SKM-1 (cell line): ENCODE measurements around the gene TMEFF1.
"Not testable (repeated sequence)": the region's sequence is repeated elsewhere in the genome, so short reads cannot be mapped to it uniquely, and the experiment has no call there.

Experiments
- DNase-seq: peaks from one replicate; lab custom pipeline; 2025; ENCODE audit not compliant: unreplicated experiment; lab: John Stamatoyannopoulos, UW

Gene TMEFF1

GRCh38 chr9:100472788-100473275 lies at the start of gene TMEFF1:
TSS of gene TMEFF1 (plus strand) at chr9:100473149. CDS start at chr9:100473545, 396 bp downstream.
- no peak for DNase-seq

DNA sequence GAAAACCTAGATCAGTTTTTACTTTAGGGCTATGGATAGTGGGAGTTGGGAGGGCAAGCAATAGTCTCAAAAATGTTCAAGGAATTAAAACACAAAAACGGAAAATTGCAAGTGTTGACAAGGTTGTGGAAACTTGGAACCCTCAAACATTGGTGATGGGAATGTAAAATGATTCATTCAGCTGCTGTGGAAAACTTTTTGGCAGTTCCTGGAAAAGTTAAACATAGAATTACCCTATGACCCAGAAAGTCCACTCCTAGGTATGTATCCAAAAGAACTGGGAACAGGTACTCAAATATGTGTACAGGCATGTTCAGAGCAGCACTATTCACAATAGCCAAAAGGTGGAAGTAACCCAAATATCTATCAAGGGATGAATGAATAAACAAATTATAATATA lies 47.2 kb upstream of the TMEFF1 start:
- DNase-seq, result no peak

GRCh38 chr9:100426189-100426529 lies 46.8 kb upstream of the TMEFF1 start:
- no peak for DNase-seq

DNA sequence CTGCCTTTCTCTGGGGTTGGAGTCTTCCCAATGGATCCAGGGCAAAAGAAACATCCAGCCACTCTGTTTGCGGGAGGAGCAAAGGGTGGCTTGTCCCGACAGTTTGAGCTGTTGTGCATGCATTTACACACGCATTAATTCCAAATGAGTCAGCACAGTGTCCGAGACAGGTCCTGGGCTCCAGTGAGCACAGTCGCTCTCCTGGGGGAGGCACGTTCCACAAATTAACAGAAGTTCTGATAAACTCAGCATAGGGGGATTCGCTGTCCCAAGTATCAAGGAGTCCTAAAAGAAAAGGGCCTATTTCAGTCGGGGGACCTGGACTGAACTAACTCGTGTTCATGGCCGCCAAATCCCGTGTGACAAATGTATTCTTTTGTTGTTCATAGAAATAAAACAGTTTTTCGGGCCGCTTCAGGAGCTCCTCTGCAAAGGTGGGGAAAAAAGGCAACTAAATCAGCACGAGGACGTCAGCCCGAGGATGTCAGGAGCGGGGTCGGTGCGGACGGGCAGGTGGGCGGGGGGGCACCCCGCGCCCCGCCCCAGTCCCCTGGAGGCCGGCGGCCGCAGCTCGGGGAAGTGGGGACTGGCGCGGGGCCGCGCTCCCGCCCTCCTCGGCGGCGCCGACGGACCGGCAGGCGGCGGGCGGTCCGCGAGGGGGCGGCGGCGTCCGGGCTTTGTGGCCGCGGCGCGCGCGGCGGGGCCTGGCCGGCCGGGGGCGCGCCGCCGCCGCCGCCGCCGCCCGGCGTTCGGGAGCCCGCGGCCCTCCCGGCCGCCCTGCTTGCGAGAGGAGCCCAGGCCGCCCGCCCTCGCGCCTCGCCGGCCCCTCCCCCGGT lies 46.2 kb upstream of the TMEFF1 start, which contains the start of gene MSANTD3:
TSS of gene MSANTD3 (plus strand) at position 614 of the 836 bp plus-strand sequence. CDS start 14,796 bp downstream, outside the sequence.
- DNase-seq, result no peak

DNA sequence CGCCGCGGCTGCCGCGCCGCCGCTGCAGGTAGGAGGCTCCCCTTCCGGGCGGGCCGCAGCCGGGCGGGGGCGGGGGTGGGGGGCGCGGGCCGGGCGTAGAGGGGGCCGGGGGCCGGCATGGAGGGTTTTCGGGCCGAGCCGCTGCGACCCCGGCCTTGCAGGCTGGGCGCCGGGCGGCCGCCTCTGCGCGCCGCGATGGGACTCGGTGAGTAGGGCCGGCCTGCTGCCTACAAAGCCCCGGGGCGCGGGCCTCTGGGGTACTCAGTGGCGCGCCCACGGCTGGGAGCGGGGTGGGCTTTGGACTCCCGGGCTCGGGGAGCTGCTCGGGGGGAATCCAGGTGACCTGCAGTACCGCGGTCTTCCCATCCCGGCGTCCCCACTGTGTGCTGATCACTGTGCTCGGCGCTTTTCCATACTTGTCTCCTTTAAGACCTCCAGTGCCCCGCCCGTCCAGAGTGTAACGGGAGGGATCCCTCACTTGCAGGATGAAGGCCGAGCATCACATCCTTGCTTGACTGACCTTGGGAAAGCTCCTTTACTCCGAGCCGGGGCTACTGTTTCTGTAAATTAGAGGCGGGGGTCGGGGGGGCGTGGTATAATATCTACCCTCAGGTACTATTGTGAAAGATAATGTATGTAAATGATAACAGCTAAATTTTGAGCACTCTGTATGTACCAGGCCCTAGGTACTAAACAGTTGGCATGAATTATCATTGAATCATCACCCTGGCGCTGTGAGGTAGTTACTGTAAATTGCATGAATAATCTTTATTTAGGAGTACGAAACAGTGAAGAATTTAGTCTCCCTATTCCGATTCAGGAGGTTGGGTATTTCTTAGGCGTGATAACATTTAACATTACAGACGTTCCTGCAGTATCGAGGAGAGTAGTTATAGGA lies 45.3 kb upstream of the TMEFF1 start:
- DNase-seq, result no peak

- no peak for DNase-seq
Observed at GRCh38 chr9:100428871-100429654, 43.9 kb upstream of the TMEFF1 start.

- DNase-seq, result no peak
Observed at GRCh38 chr9:100430286-100430940, 42.5 kb upstream of the TMEFF1 start.

GRCh38 chr9:100431886-100432285 lies 41.1 kb upstream of the TMEFF1 start:
- no peak for DNase-seq

DNA sequence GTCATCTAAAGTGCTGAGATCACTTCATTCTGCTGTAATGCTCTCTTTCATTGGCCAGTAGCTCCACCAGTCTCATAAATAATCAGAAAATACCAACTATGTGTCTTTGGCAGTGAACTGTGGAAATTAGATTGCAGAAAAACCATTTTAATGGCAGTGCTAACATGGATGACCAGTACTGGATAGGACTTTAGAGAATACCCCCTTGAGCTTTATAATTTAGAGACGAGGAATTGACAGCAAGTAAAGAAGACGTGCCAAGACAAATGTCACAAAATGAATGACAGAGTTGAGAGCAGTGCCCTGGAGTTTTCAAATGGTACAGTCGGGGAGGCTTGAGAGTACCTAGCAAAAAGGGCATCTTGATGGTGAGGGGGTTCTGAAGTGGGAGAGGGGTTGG lies 40.2 kb upstream of the TMEFF1 start:
- DNase-seq, result no peak

- DNase-seq, result no peak
Observed at GRCh38 chr9:100436571-100436970, 36.4 kb upstream of the TMEFF1 start.

GRCh38 chr9:100437860-100438805 lies 34.8 kb upstream of the TMEFF1 start:
- no peak for DNase-seq

DNA sequence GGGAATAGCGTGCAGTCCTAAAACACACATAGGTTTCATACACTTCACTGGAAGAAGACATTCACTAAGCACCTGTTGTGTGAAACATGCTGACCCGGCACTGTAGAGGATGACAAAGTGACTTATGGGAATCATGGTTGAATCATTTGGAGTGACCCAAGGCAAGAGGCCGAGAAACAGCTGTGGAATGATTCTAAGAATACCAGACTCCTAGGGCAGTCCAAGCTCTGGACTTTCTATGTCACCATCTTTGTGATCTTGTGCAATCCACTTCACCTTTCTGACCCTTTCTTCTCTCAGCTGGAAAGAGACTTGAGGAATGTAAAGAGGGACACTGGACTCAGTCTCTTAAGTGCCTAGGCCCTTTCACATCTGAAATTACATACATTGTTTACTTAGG lies 32.9 kb upstream of the TMEFF1 start:
- DNase-seq, result no peak

DNA sequence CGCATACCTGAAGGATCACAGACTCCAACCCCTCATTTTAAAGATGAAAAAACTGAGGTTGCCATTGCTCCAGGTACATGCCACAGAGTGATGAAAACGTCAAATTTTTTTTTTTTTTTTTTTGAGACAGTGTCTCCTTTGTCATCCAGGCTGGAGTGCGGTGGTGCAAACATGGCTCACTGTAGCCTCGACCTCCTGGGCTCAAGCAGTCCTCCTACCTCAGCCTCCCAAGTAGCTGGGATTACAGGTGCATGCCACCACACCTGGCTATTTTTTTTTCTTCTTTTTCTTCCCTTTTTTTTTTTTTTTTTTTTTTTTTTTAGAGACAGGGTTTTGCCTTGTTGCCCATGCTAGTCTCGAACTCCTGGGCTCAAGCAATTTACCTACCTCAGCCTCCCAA lies 32.5 kb upstream of the TMEFF1 start:
- not testable (repeated sequence) for DNase-seq

GRCh38 chr9:100441911-100442361 lies 31.0 kb upstream of the TMEFF1 start:
- DNase-seq, result no peak

GRCh38 chr9:100443781-100444768 lies 28.9 kb upstream of the TMEFF1 start:
- DNase-seq, result no peak

- no peak for DNase-seq
Observed at GRCh38 chr9:100445161-100445902, 27.6 kb upstream of the TMEFF1 start.

DNA sequence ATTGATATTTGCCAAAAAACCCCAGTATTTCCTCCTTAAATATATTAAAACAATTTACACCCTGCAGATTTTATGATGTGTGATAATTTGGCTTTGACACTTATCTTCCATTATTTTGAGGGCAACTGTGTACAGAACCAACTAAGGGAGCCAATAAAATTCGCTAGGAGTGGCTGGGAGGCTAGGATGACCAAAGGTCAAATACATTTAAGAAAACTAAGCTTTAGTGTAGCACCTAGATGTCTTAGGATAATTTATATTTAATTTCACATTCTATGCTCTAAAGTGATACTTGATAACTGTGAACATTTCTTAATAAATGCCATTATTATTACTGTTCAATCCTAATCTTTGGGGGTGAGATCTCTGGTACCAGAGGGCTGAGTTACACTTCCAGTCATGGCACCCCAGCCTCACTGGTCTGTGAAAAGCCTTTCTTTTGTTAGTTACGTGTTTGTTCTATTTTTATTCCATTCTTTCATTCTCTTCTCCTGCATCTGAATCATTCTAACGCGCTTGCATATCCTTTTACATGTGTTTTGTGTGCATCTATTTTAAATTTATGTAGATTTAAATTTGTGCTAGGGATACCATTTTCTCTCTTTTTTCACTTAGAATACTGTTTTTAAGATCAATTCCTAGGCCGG lies 26.9 kb upstream of the TMEFF1 start:
- no peak for DNase-seq
